ENCODE measurements around the gene GNAQ. TPM values are rescaled to one million over a fixed set of nuclear protein-coding genes. Genes with fewer than 3 reads are reported as not detected.
"Not testable (repeated sequence)": the region's sequence is repeated elsewhere in the genome, so short reads cannot be mapped to it uniquely, and the experiment has no call there.

GNAQ gene
- total and polyA plus RNA-seq, 2 experiments from 2014 or later, result 21.1 to 43.1 TPM

DNA sequence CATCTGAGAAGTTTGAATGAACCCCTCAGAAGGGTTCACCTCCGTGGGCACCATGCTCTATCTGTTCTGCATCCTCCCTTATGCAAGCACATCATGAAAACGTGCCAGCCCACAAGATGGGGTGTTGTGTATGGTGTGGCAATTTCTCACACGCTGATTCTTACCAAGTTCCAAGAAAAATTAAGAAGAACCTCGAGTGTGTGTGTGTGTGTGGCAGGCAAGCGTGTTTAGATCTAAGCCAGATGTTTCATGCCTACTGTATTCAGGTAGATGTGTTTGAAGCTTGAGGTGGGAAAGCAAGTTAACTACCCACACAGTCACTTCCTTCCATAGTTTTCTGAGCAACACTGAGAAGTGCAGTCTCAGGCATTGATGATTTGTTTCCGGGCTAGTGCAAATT is 305.8 kb downstream of the GNAQ start (continued):
- TF ChIP-seq, protein P1, sequence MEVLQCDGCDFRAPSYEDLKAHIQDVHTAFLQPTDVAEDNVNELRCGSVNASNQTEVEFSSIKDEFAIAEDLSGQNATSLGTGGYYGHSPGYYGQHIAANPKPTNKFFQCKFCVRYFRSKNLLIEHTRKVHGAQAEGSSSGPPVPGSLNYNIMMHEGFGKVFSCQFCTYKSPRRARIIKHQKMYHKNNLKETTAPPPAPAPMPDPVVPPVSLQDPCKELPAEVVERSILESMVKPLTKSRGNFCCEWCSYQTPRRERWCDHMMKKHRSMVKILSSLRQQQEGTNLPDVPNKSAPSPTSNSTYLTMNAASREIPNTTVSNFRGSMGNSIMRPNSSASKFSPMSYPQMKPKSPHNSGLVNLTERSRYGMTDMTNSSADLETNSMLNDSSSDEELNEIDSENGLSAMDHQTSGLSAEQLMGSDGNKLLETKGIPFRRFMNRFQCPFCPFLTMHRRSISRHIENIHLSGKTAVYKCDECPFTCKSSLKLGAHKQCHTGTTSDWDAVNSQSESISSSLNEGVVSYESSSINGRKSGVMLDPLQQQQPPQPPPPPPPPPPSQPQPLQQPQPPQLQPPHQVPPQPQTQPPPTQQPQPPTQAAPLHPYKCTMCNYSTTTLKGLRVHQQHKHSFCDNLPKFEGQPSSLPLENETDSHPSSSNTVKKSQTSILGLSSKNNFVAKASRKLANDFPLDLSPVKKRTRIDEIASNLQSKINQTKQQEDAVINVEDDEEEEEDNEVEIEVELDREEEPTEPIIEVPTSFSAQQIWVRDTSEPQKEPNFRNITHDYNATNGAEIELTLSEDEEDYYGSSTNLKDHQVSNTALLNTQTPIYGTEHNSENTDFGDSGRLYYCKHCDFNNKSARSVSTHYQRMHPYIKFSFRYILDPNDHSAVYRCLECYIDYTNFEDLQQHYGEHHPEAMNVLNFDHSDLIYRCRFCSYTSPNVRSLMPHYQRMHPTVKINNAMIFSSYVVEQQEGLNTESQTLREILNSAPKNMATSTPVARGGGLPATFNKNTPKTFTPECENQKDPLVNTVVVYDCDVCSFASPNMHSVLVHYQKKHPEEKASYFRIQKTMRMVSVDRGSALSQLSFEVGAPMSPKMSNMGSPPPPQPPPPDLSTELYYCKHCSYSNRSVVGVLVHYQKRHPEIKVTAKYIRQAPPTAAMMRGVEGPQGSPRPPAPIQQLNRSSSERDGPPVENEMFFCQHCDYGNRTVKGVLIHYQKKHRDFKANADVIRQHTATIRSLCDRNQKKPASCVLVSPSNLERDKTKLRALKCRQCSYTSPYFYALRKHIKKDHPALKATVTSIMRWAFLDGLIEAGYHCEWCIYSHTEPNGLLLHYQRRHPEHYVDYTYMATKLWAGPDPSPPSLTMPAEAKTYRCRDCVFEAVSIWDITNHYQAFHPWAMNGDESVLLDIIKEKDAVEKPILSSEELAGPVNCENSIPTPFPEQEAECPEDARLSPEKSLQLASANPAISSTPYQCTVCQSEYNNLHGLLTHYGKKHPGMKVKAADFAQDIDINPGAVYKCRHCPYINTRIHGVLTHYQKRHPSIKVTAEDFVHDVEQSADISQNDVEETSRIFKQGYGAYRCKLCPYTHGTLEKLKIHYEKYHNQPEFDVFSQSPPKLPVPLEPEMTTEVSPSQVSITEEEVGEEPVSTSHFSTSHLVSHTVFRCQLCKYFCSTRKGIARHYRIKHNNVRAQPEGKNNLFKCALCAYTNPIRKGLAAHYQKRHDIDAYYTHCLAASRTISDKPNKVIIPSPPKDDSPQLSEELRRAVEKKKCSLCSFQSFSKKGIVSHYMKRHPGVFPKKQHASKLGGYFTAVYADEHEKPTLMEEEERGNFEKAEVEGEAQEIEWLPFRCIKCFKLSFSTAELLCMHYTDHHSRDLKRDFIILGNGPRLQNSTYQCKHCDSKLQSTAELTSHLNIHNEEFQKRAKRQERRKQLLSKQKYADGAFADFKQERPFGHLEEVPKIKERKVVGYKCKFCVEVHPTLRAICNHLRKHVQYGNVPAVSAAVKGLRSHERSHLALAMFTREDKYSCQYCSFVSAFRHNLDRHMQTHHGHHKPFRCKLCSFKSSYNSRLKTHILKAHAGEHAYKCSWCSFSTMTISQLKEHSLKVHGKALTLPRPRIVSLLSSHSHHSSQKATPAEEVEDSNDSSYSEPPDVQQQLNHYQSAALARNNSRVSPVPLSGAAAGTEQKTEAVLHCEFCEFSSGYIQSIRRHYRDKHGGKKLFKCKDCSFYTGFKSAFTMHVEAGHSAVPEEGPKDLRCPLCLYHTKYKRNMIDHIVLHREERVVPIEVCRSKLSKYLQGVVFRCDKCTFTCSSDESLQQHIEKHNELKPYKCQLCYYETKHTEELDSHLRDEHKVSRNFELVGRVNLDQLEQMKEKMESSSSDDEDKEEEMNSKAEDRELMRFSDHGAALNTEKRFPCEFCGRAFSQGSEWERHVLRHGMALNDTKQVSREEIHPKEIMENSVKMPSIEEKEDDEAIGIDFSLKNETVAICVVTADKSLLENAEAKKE (CRISPR knock-in tag; IDR thresholded peaks at IDR 0.05), result no peak

DNA sequence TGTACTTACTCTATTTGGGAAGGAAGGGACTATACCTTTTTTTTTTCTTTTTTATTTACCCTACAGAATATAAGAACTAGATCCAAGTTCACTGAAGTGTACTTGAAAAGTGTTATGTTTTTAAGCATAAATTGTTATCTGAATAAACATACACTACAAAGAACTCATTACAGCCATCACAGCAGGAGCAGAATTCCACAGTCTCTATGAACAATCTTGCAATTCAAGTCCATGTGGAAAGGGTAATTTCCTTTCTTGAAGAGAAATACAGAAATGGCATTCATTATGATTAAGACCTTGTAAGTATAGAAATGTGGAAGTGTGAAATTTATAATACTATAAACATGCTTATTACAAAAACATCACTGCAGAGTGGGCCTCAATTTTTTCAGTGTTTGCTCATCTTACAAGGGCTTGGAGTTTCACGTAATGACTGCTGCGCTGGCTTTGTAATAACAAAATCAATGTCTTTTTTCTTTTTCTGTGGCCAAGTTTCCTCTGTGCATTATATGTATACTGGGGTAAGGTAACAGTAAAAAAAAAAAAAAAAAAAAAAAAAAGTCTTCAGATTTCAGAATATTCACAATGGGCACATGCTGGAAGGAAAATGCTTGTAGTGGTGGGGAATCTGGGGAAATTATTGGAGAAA is 306.4 kb downstream of the GNAQ start:
- no peaks in the 10 kb centered on the region for H3K9me3 Mint-ChIP-seq
- peaks cover 12% of the 10 kb centered on the region for H3K4me1 ChIP-seq (ENCODE audit: insufficient read depth)
- no peak overlapping the region for H3K4me3 ChIP-seq
- H3K9me2 ChIP-seq (ENCODE audit: insufficient read depth), result no peaks in the 10 kb centered on the region; the same call in 1 of the 2 replicates
- no peaks in the 10 kb centered on the region for H3K27me3 Mint-ChIP-seq (ENCODE audit: insufficient read depth, low read depth, poor library complexity)
- H3K4me1 Mint-ChIP-seq, result peaks cover 18% of the 10 kb centered on the region
- no peak overlapping the region for H3K27ac ChIP-seq (ENCODE audit: low read depth)
- no peaks in the 10 kb centered on the region; the same call in 1 of the 2 replicates for H3K36me3 ChIP-seq (ENCODE audit: insufficient read depth)
- no peak overlapping the region for H3K4me3 Mint-ChIP-seq
- no peak overlapping the region for H2AFZ ChIP-seq
- H3K27me3 ChIP-seq (ENCODE audit: insufficient read depth), result no peaks in the 10 kb centered on the region
- DNase-seq (ENCODE audit: low spot score), result no peak
- H3K79me2 ChIP-seq (replicated peaks; ENCODE audit: insufficient read depth), result no peaks in the 10 kb centered on the region
- no peaks in the 10 kb centered on the region for H3F3A ChIP-seq (replicated peaks; ENCODE audit: low read depth)
- no peaks in the 10 kb centered on the region for H4K20me1 ChIP-seq (replicated peaks; ENCODE audit: insufficient read depth)
- H3K4me2 ChIP-seq, result no peak overlapping the region
- peaks cover 43% of the 10 kb centered on the region for H3K36me3 Mint-ChIP-seq (ENCODE audit: low read depth)
- no peak overlapping the region; the same call in 1 of the 2 replicates for H3K27ac Mint-ChIP-seq
- ATAC-seq, result no peak
- TF ChIP-seq EZH2 (IDR thresholded peaks at IDR 0.05; ENCODE audit: low read depth, unreplicated experiment), result no peak
- TF ChIP-seq ZNF331 (CRISPR knock-in tag; IDR thresholded peaks at IDR 0.05; ENCODE audit: low read depth), result no peak
- TF ChIP-seq ZNF114 (CRISPR knock-in tag; IDR thresholded peaks at IDR 0.05), result no peak
- TF ChIP-seq POLR2AphosphoS5 (IDR thresholded peaks at IDR 0.05; ENCODE audit: low read depth), result no peak
- TF ChIP-seq STAT1 (IDR thresholded peaks at IDR 0.05; ENCODE audit: unreplicated experiment), result no peak

DNA sequence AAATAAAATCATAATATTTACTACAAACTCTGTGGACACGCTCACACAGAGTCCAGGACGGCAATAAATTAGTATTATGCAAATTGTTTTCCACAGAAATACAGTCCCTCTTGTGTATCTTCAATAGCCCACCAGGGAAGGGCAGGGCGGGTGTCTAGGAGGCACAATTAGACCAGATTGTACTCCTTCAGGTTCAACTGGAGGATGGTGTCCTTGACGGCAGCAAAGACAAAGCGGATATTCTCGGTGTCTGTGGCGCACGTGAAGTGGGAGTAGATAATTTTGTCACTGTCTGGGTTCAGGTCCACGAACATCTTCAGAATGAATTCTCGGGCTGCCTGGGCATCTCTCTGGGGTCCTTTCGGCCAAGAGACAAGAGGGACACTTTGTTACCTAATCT is 310.5 kb downstream of the GNAQ start:
- not testable (repeated sequence) for H3K27me3 Mint-ChIP-seq (ENCODE audit: insufficient read depth, low read depth, poor library complexity); H3K27ac Mint-ChIP-seq; H3K27ac ChIP-seq (ENCODE audit: low read depth); H3K36me3 ChIP-seq (ENCODE audit: insufficient read depth); H3K4me3 Mint-ChIP-seq; H3K4me3 ChIP-seq; DNase-seq (ENCODE audit: low spot score); H4K20me1 ChIP-seq (replicated peaks; ENCODE audit: insufficient read depth); H2AFZ ChIP-seq; H3F3A ChIP-seq (replicated peaks; ENCODE audit: low read depth); H3K27me3 ChIP-seq (ENCODE audit: insufficient read depth); H3K9me2 ChIP-seq (ENCODE audit: insufficient read depth); H3K9me3 Mint-ChIP-seq; H3K4me2 ChIP-seq; ATAC-seq; H3K79me2 ChIP-seq (replicated peaks; ENCODE audit: insufficient read depth)
- Mint-ChIP-seq H3K36me3 (ENCODE audit: low read depth) (peaks cover 26% of the 10 kb centered on the region), H3K4me1 (peaks cover 49% of the 10 kb centered on the region)
- H3K4me1 ChIP-seq (ENCODE audit: insufficient read depth), result peaks cover 50% of the 10 kb centered on the region
